Uterus (tissue), 2 donors: Measurements from ENCODE around the gene FOS.

Source experiments
- POLR2A ChIP-seq, 2 donors: fragments of 450-650 bp; IDR thresholded peaks; one replicate each; pipeline ENCODE4 v1.6.1; 2016; ENCODE audit warnings: antibody characterized with exemption in 2 of 2, mild to moderate bottlenecking in 1 of 2, moderate library complexity in 1 of 2
- TF ChIP-seq, protein P1 (sequence below), 4 experiments: fragments of 200-600 bp in 2 of 4; fragments of 450-650 bp in 2 of 4; sonication (generic) in 2 of 4; IDR thresholded peaks; one replicate each; pipeline ENCODE4 v1.5.1; 2016 to 2019; ENCODE audit warnings: antibody characterized with exemption in 4 of 4, mild to moderate bottlenecking in 2 of 4, moderate library complexity in 1 of 4

DNA sequence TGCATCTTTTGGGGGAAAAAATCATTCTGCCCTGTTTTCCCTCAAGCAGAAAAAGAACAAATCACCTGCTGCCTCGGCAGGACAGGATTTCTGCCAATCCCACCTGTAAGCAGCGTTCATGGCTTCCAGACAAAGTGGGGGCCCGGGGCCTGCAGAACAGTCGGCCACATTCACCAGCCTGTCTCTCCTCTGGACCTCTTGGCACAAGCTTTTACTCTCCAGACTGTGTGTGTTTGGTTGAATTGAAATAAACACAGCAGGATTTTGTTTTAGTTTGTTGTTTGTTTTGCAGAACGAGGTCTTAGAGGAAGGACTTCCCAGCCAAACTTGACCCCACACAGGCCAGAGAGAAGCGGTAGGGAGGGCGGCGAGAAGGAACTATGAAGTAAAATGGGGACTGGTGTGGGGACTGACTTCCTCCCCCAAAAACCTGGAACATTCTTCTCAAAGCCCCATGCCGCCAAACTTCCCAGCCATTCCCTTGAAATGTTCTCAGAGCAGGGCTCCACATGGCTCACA lies 41.7 kb upstream of the FOS start:
- TF ChIP-seq, protein P1, sequence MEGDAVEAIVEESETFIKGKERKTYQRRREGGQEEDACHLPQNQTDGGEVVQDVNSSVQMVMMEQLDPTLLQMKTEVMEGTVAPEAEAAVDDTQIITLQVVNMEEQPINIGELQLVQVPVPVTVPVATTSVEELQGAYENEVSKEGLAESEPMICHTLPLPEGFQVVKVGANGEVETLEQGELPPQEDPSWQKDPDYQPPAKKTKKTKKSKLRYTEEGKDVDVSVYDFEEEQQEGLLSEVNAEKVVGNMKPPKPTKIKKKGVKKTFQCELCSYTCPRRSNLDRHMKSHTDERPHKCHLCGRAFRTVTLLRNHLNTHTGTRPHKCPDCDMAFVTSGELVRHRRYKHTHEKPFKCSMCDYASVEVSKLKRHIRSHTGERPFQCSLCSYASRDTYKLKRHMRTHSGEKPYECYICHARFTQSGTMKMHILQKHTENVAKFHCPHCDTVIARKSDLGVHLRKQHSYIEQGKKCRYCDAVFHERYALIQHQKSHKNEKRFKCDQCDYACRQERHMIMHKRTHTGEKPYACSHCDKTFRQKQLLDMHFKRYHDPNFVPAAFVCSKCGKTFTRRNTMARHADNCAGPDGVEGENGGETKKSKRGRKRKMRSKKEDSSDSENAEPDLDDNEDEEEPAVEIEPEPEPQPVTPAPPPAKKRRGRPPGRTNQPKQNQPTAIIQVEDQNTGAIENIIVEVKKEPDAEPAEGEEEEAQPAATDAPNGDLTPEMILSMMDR (IDR thresholded peaks at IDR 0.05), result no peak
- no peak for TF ChIP-seq POLR2A (IDR thresholded peaks at IDR 0.05)
